ENCODE data around the gene SSH2. TPM values are rescaled to one million over a fixed set of nuclear protein-coding genes. Genes with fewer than 3 reads are reported as not detected.

The SSH2 gene
- total and polyA plus RNA-seq, 9 of the 15 experiments (the other 6 are each of a cell fraction or from before 2014, with no cell fraction given) = 3.9 to 16.1 (median 10.2) TPM

DNA sequence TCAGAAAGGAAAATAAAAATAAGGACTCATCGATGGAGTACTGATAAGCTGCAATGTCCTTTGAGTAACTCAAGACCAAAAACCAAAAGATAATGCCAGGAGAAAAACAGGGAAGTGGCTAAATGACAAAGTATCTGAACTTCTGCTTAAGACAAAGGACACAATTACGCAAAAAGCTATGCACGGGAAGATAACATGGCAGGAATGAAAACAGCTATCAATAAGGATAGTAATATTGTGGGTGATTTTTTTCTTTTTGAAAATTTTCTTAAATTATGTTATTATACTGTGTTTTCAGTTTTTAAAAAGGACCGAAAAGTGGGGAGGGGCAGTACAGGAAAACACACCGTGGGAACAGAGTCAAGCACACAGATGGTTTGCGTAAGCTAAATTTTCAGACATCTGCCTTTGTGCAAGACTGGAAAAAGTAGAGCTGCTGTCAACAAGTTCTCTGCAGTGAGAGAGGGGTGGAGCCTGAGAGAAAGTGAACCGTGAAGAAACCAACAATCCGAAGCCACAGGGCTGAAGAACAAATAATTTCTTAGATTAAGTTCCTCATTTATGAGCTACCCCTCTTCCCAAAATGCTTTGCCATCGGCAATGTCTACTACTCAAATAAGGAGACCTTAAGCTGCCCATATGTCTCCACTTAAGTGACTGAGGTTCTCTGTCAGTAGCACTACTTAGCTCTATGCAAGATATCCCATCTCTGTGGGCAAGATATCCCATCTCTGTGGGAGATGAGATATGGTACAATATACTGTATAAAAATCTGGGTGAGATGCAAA is 207.4 kb downstream of the SSH2 start (continued):
- TF ChIP-seq HINFP (tag; conservative IDR thresholded peaks at IDR 0.05; ENCODE audit: low read depth) (no peak), HNRNPUL1 (IDR thresholded peaks at IDR 0.05; ENCODE audit: low read length) (no peak), GATAD2B (IDR thresholded peaks at IDR 0.05; ENCODE audit: borderline replicate concordance) (no peak), ETV5 (CRISPR knock-in tag; IDR thresholded peaks at IDR 0.05; ENCODE audit: low read depth) (no peak), WHSC1 (IDR thresholded peaks at IDR 0.05; ENCODE audit: low read length) (no peak), DNMT1 (IDR thresholded peaks at IDR 0.05) (no peak), STAG1 (CRISPR knock-in tag; IDR thresholded peaks at IDR 0.05; ENCODE audit: borderline replicate concordance) (no peak), MLLT1 (IDR thresholded peaks at IDR 0.05) (no peak), PRPF4 (IDR thresholded peaks at IDR 0.05; ENCODE audit: insufficient read depth, low read depth, low read length, poor library complexity, severe bottlenecking) (no peak), RBM39 (optimal IDR thresholded peaks at IDR 0.05; ENCODE audit: low read depth, low read length) (no peak), ZBTB40 (IDR thresholded peaks at IDR 0.05) (no peak), ZBTB40 (CRISPR knock-in tag; IDR thresholded peaks at IDR 0.05) (no peak), CBX2 (IDR thresholded peaks at IDR 0.05; ENCODE audit: insufficient read depth, low read length, poor library complexity, severe bottlenecking) (no peak)
- TF ChIP-seq, protein P1, sequence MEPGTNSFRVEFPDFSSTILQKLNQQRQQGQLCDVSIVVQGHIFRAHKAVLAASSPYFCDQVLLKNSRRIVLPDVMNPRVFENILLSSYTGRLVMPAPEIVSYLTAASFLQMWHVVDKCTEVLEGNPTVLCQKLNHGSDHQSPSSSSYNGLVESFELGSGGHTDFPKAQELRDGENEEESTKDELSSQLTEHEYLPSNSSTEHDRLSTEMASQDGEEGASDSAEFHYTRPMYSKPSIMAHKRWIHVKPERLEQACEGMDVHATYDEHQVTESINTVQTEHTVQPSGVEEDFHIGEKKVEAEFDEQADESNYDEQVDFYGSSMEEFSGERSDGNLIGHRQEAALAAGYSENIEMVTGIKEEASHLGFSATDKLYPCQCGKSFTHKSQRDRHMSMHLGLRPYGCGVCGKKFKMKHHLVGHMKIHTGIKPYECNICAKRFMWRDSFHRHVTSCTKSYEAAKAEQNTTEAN (CRISPR knock-in tag; IDR thresholded peaks at IDR 0.05) = no peak
